CD14-positive monocyte (primary cell): ENCODE data around the gene OR2Z1. TPM values are rescaled to one million over a fixed set of nuclear protein-coding genes. Genes with fewer than 3 reads are reported as not detected.
"Not testable (repeated sequence)": the region's sequence is repeated elsewhere in the genome, so short reads cannot be mapped to it uniquely, and the experiment has no call there.

Experiments
- DNase-seq, 3 donors: peaks; one replicate each; pipeline ENCODE4 v3.0.0-alpha.2; 2011 to 2022
- H2AFZ ChIP-seq: 2 replicates; pipeline ENCODE4 v1.6.0; 2012; ENCODE audit warnings: mild to moderate bottlenecking, low read depth, low read length, inconsistent platforms; ENCODE audit not compliant: insufficient read depth, poor library complexity, severe bottlenecking
- H3K27ac ChIP-seq, 2 donors: 1 replicate in 1 of 2; 2 replicates in 1 of 2; pipeline ENCODE4 v1.5.1; 2012 to 2013; ENCODE audit warnings: low read length in 2 of 2, control low read depth in 1 of 2, inconsistent platforms in 1 of 2, low read depth in 1 of 2, mild to moderate bottlenecking in 1 of 2
- H3K27me3 ChIP-seq, 2 donors: one replicate each; pipeline versions ENCODE4 v1.6.0 to v1.6.1; 2011 to 2013; ENCODE audit warnings: low read length in 2 of 2; ENCODE audit not compliant: control insufficient read depth in 2 of 2, insufficient read depth in 2 of 2
- H3K36me3 ChIP-seq, 2 donors: replicated peaks in 1 of 2; 1 replicate in 1 of 2; 2 replicates in 1 of 2; pipeline versions ENCODE4 v1.5.1 to v1.6.1; 2012 to 2013; ENCODE audit warnings: low read length in 2 of 2, control low read depth in 1 of 2, inconsistent platforms in 1 of 2, mild to moderate bottlenecking in 1 of 2; ENCODE audit not compliant: insufficient read depth in 2 of 2, control insufficient read depth in 1 of 2
- H3K4me1 ChIP-seq, 2 donors: 1 replicate in 1 of 2; 2 replicates in 1 of 2; pipeline versions ENCODE4 v1.5.1 to v1.6.1; 2012 to 2013; ENCODE audit warnings: low read length in 2 of 2, control low read depth in 1 of 2, inconsistent platforms in 1 of 2, mild to moderate bottlenecking in 1 of 2, moderate library complexity in 1 of 2; ENCODE audit not compliant: insufficient read depth in 2 of 2, control insufficient read depth in 1 of 2
- H3K4me2 ChIP-seq: replicated peaks from 2 replicates; pipeline ENCODE3; 2012; ENCODE audit warnings: low read length, moderate library complexity, mild to moderate bottlenecking; ENCODE audit not compliant: poor library complexity, severe bottlenecking; ENCODE audit errors: extremely low read depth
- H3K4me3 ChIP-seq, 3 experiments: fragments of 200-600 bp in 1 of 3; sonication (generic) in 1 of 3; replicated peaks in 1 of 3; 1 replicate in 2 of 3; 2 replicates in 1 of 3; pipeline ENCODE4 v1.5.1; 2011 to 2013; ENCODE audit warnings: low read length in 3 of 3, mild to moderate bottlenecking in 3 of 3, control low read depth in 2 of 3, low read depth in 2 of 3, inconsistent platforms in 1 of 3, moderate library complexity in 1 of 3
- H3K79me2 ChIP-seq: 2 replicates; pipeline ENCODE4 v1.6.0; 2012; ENCODE audit warnings: mild to moderate bottlenecking, control low read depth, inconsistent platforms, low read length, moderate library complexity; ENCODE audit not compliant: insufficient read depth
- H3K9ac ChIP-seq: 2 replicates; pipeline ENCODE4 v1.6.0; 2017; ENCODE audit warnings: low read length, mild to moderate bottlenecking; ENCODE audit not compliant: insufficient read depth, poor library complexity, severe bottlenecking
- H3K9me3 ChIP-seq, 2 donors: replicated peaks in 1 of 2; 1 replicate in 1 of 2; 2 replicates in 1 of 2; pipeline versions ENCODE4 v1.5.1 to v1.6.1; 2012 to 2013; ENCODE audit warnings: low read length in 2 of 2, control low read depth in 1 of 2; ENCODE audit not compliant: control insufficient read depth in 1 of 2, insufficient read depth in 1 of 2
- H4K20me1 ChIP-seq: 2 replicates; pipeline ENCODE4 v1.6.0; 2012; ENCODE audit warnings: mild to moderate bottlenecking, low read length, control low read depth, moderate library complexity; ENCODE audit not compliant: insufficient read depth
- H3K27ac Mint-ChIP-seq, 7 donors: one replicate each; pipeline ENCODE4 v1.8.0; 2020; ENCODE audit warnings: mild to moderate bottlenecking in 7 of 7, mixed read lengths in 7 of 7, moderate library complexity in 6 of 7, inconsistent platforms in 2 of 7
- H3K27me3 Mint-ChIP-seq, 3 donors: one replicate each; pipeline ENCODE4 v1.8.0; 2021 to 2022; ENCODE audit warnings: low read depth in 3 of 3, mild to moderate bottlenecking in 3 of 3, mixed read lengths in 3 of 3, moderate library complexity in 3 of 3, inconsistent platforms in 1 of 3
- H3K36me3 Mint-ChIP-seq, 2 donors: one replicate each; pipeline ENCODE4 v1.8.0; 2020; ENCODE audit warnings: mixed read lengths in 2 of 2, inconsistent platforms in 1 of 2, mild to moderate bottlenecking in 1 of 2
- H3K4me1 Mint-ChIP-seq: one replicate; pipeline ENCODE4 v1.8.0; 2020; ENCODE audit warnings: mild to moderate bottlenecking, mixed read lengths
- H3K4me3 Mint-ChIP-seq, 2 donors: one replicate each; pipeline ENCODE4 v1.8.0; 2020; ENCODE audit warnings: mild to moderate bottlenecking in 2 of 2, mixed read lengths in 2 of 2, moderate library complexity in 1 of 2
- H3K9me3 Mint-ChIP-seq, 7 donors: one replicate each; pipeline ENCODE4 v1.8.0; 2020 to 2022; ENCODE audit warnings: mixed read lengths in 7 of 7, mild to moderate bottlenecking in 6 of 7, moderate library complexity in 6 of 7, inconsistent platforms in 2 of 7
- CTCF ChIP-seq: fragments of 200-600 bp; IDR thresholded peaks from one replicate; pipeline ENCODE4 v1.8.0; 2022; ENCODE audit warnings: antibody characterized with exemption, mild to moderate bottlenecking
- WGBS: methylation state at CpG from one replicate; pipeline ENCODE4 v1.1.5; 2013; ENCODE audit warnings: missing lambda C conversion rate; ENCODE audit not compliant: insufficient coverage; 5-methylcytosine and 5-hydroxymethylcytosine counted together
- intact Hi-C, 2 donors: fragments of 100-400 bp; cut with micrococcal nuclease; formaldehyde crosslinking; loops; one replicate each; pipeline versions ENCODE4 v1.15.0 to v1.15.1; 2023
- polyA plus RNA-seq, 3 donors: library from polyadenylated mRNA; depleted of rRNA in 1 of 3; unstranded in 2 of 3; stranded (reverse) in 1 of 3; fragments of 300-500 nt in 2 of 3; fragments of >200 nt in 1 of 3; fragmentation: Illumina TruSeq in 2 of 3; gene quantifications; 1 replicate in 2 of 3; 2 replicates in 1 of 3; pipeline ENCODE4 v1.2.3, GENCODE V29; 2012 to 2021

Gene OR2Z1
- polyA plus RNA-seq, 3 donors, result not detected

- Histone ChIP-seq H2AFZ (no peak overlapping the region), H3K9ac (no peak overlapping the region), H3K9me3 (no peaks in the 10 kb centered on the region), H3K4me2 (no peak overlapping the region), H3K4me1 (peaks cover 15 to 24% of the 10 kb centered on the region in 2 donors), H3K36me3 (no peaks in the 10 kb centered on the region), H3K4me3 (no peak overlapping the region), H3K79me2 (no peaks in the 10 kb centered on the region), H4K20me1 (no peaks in the 10 kb centered on the region), H3K27ac (no peak overlapping the region), H3K27me3 (peaks cover 0 to 2% of the 10 kb centered on the region in 2 donors)
- Mint-ChIP-seq H3K27ac (no peak overlapping the region), H3K9me3 (peaks cover 0 to 5% (median 2%) of the 10 kb centered on the region in 7 donors), H3K27me3 (peaks cover 16 to 30% (median 26%) of the 10 kb centered on the region in 3 donors), H3K4me3 (no peak overlapping the region), H3K36me3 (no peaks in the 10 kb centered on the region), H3K4me1 (peaks cover 25% of the 10 kb centered on the region)
- no peak for TF ChIP-seq CTCF
- intact Hi-C loops, result no loop called here
- 0% methylated on average over 4 of the region's 5 CpGs for WGBS
- no peak for DNase-seq
These were observed 15.7 kb upstream of the OR2Z1 start for GRCh38 chr19:8705742-8706141.

DNA sequence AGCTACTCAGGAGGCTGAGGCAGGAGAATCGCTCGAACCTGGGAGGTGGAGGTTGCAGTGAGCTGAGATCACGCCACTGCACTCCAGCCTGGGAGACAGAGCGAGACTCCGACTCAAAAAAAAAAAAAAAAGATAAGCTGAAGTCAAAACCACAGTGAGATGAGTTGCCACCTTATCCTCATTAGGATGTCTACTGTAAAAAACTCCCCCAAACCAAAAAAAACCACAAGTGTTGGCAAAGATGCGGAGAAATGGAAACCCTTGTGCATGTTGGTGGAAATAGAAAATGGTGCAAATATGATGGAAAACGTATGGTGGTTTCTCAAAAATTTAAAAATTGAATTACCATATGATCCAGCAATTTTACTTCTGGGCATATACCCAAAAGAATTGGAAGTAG lies 11.1 kb upstream of the OR2Z1 start:
- H3K27me3 ChIP-seq, H3K27ac ChIP-seq, H3K79me2 ChIP-seq, H3K9ac ChIP-seq, H3K27ac Mint-ChIP-seq, H3K4me3 ChIP-seq, H3K27me3 Mint-ChIP-seq, H3K9me3 ChIP-seq, H3K4me3 Mint-ChIP-seq, H3K4me1 Mint-ChIP-seq, H3K36me3 ChIP-seq, intact Hi-C loops, H3K36me3 Mint-ChIP-seq, H3K4me1 ChIP-seq, H3K4me2 ChIP-seq, DNase-seq, H2AFZ ChIP-seq, H4K20me1 ChIP-seq: not testable (repeated sequence)
- peaks cover 3 to 19% (median 13%) of the 10 kb centered on the region in 7 donors for H3K9me3 Mint-ChIP-seq
- no CpG with 5 or more reads among the region's 7 CpGs for WGBS
